Measurements from ENCODE around the gene OR6N1. TPM values are rescaled to one million over a fixed set of nuclear protein-coding genes. Genes with fewer than 3 reads are reported as not detected.

OR6N1 gene
- total RNA-seq, 1 experiment from 2014 or later, result not detected

DNA sequence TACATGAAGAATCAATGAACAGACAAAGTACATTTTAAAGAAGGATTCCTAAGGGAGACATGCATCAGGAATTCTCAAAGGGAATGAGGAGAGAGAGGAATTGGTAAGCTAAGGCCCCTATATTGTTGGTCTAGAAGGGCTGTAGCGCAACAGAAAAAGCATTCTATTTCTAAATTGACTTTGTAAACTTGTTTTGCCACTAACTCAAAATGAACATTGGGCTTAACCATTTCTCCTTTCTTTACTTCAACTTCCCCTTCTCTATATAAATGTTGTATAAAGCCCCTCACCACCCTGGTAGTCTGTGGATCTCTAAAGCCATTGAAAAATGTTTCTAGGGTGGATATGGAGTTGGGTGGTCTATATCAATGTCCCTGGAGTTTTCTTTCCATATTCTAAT, 29.4 kb upstream of the OR6N1 start:
- CTCF ChIA-PET, result no interaction called here
- POLR2A ChIA-PET, result no interaction called here
- Histone ChIP-seq H3K4me3 (replicated peaks in 1 of 2; ENCODE audit: low read depth in 1 of 2, low read length in 2 of 2) (no peak overlapping the region), H3K4me1 (ENCODE audit: control insufficient read depth in 1 of 2, insufficient read depth in 2 of 2, low read length in 2 of 2) (no peaks in the 10 kb centered on the region), H3K9me3 (ENCODE audit: control insufficient read depth in 1 of 2, insufficient read depth in 1 of 2, low read depth in 1 of 2, low read length in 2 of 2) (peaks cover 0 to 2% of the 10 kb centered on the region in 2 experiments; a peak in 1 of 4 replicates), H3K4me2 (ENCODE audit: low read length) (no peak overlapping the region), H3K27me3 (ENCODE audit: insufficient read depth, low read length) (no peaks in the 10 kb centered on the region), H3K36me3 (ENCODE audit: control insufficient read depth in 1 of 2, insufficient read depth in 2 of 2, low read length in 2 of 2) (no peaks in the 10 kb centered on the region), H4K20me1 (ENCODE audit: insufficient read depth) (no peaks in the 10 kb centered on the region), H2AFZ (ENCODE audit: low read depth, low read length, poor library complexity, severe bottlenecking) (no peak overlapping the region), H3K9ac (ENCODE audit: low read length) (no peak overlapping the region), H3K27ac (ENCODE audit: low read depth, low read length) (no peak overlapping the region), H3K79me2 (ENCODE audit: insufficient read depth, low read length) (no peaks in the 10 kb centered on the region), H3K9me2 (ENCODE audit: insufficient read depth) (no peaks in the 10 kb centered on the region)
- TF ChIP-seq CBX3 (IDR thresholded peaks at IDR 0.05; ENCODE audit: low read depth) (no peak), POLR2AphosphoS5 (IDR thresholded peaks at IDR 0.05; ENCODE audit: low read depth, low read length) (no peak), SP1 (IDR thresholded peaks at IDR 0.05; ENCODE audit: low read depth) (no peak), POLR2A (IDR thresholded peaks at IDR 0.05; ENCODE audit: borderline replicate concordance, extremely low read depth, insufficient read depth, insufficient read length) (no peak), JUND (IDR thresholded peaks at IDR 0.05) (no peak), SIN3A (IDR thresholded peaks at IDR 0.05; ENCODE audit: low read depth) (no peak), TCF7L2 (IDR thresholded peaks at IDR 0.05; ENCODE audit: borderline replicate concordance, extremely low read depth, insufficient read depth, insufficient read length) (no peak)
- TF ChIP-seq, protein P1, sequence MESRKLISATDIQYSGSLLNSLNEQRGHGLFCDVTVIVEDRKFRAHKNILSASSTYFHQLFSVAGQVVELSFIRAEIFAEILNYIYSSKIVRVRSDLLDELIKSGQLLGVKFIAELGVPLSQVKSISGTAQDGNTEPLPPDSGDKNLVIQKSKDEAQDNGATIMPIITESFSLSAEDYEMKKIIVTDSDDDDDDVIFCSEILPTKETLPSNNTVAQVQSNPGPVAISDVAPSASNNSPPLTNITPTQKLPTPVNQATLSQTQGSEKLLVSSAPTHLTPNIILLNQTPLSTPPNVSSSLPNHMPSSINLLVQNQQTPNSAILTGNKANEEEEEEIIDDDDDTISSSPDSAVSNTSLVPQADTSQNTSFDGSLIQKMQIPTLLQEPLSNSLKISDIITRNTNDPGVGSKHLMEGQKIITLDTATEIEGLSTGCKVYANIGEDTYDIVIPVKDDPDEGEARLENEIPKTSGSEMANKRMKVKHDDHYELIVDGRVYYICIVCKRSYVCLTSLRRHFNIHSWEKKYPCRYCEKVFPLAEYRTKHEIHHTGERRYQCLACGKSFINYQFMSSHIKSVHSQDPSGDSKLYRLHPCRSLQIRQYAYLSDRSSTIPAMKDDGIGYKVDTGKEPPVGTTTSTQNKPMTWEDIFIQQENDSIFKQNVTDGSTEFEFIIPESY (IDR thresholded peaks at IDR 0.05; ENCODE audit: extremely low read depth, insufficient replicate concordance, low read length), result no peak
- TF ChIP-seq, protein P2, sequence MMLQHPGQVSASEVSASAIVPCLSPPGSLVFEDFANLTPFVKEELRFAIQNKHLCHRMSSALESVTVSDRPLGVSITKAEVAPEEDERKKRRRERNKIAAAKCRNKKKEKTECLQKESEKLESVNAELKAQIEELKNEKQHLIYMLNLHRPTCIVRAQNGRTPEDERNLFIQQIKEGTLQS (IDR thresholded peaks at IDR 0.05), result no peak
- ATAC-seq (no peak), DNase-seq (ENCODE audit: low read depth, low spot score) (no peak)
- RAD21 ChIA-PET (ENCODE audit: low non-redundant PET in 1 of 2, low total read pairs in 2 of 2, uncharacterized antibody in 2 of 2, unreplicated experiment in 2 of 2), result no interaction called here
- BruUV-seq (replicated peaks), result no TSS peak
- intact Hi-C loops (cut with micrococcal nuclease), result no loop called here

DNA sequence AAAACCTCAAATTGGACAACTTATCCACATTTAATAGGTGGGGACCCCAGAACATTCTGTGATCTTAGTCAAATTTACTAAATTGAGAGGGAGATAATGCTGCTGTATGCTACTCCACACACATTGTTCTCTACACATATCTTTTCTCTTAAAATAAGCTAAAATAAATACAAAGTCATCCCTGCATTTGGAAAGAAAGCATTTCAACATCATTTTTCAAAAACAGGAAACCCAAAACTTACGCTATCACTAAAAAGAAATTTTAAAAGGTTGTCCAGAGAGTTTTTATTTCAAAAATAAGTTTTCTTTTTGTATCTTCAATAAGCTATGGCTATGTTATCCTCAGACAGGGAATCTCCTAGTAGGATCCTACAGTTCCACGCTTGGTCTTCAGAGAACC, 28.5 kb upstream of the OR6N1 start:
- Histone ChIP-seq H4K20me1 (ENCODE audit: insufficient read depth) (no peaks in the 10 kb centered on the region), H3K79me2 (ENCODE audit: insufficient read depth, low read length) (no peaks in the 10 kb centered on the region), H3K27me3 (ENCODE audit: insufficient read depth, low read length) (no peaks in the 10 kb centered on the region), H2AFZ (ENCODE audit: low read depth, low read length, poor library complexity, severe bottlenecking) (no peak overlapping the region), H3K4me1 (ENCODE audit: control insufficient read depth in 1 of 2, insufficient read depth in 2 of 2, low read length in 2 of 2) (no peaks in the 10 kb centered on the region), H3K9me3 (ENCODE audit: control insufficient read depth in 1 of 2, insufficient read depth in 1 of 2, low read depth in 1 of 2, low read length in 2 of 2) (no peaks in the 10 kb centered on the region; a peak in 1 of 4 replicates), H3K36me3 (ENCODE audit: control insufficient read depth in 1 of 2, insufficient read depth in 2 of 2, low read length in 2 of 2) (no peaks in the 10 kb centered on the region), H3K27ac (ENCODE audit: low read depth, low read length) (no peak overlapping the region), H3K4me2 (ENCODE audit: low read length) (no peak overlapping the region), H3K4me3 (replicated peaks in 1 of 2; ENCODE audit: low read depth in 1 of 2, low read length in 2 of 2) (no peak overlapping the region), H3K9ac (ENCODE audit: low read length) (no peak overlapping the region), H3K9me2 (ENCODE audit: insufficient read depth) (no peaks in the 10 kb centered on the region)
- ChIA-PET CTCF (no interaction called here), RAD21 (ENCODE audit: low non-redundant PET in 1 of 2, low total read pairs in 2 of 2, uncharacterized antibody in 2 of 2, unreplicated experiment in 2 of 2) (no interaction called here), POLR2A (no interaction called here)
- no peak for ATAC-seq
- DNase-seq (ENCODE audit: low read depth, low spot score), result no peak
- no TSS peak for BruUV-seq (replicated peaks)
- intact Hi-C loops (cut with micrococcal nuclease), result no loop called here
- TF ChIP-seq POLR2AphosphoS5 (IDR thresholded peaks at IDR 0.05; ENCODE audit: low read depth, low read length) (no peak), RAD21 (IDR thresholded peaks at IDR 0.05; ENCODE audit: low read depth) (no peak), CTCF (IDR thresholded peaks at IDR 0.05 in 2 of 3, conservative IDR thresholded peaks at IDR 0.05 in 1 of 3; ENCODE audit: borderline replicate concordance in 1 of 3, insufficient read depth in 1 of 3, low read depth in 2 of 3, low read length in 2 of 3) (no peak), EZH2phosphoT487 (IDR thresholded peaks at IDR 0.05; ENCODE audit: borderline replicate concordance) (no peak), MAX (IDR thresholded peaks at IDR 0.05) (no peak), JUND (IDR thresholded peaks at IDR 0.05) (no peak), ELF1 (IDR thresholded peaks at IDR 0.05; ENCODE audit: borderline replicate concordance, low read depth) (no peak), ZFX (IDR thresholded peaks at IDR 0.05) (no peak)
- TF ChIP-seq, protein P1 (IDR thresholded peaks at IDR 0.05; ENCODE audit: extremely low read depth, insufficient replicate concordance, low read length), result no peak
